GM12872 (cell line): ENCODE data around the gene PHIP.

Experiments used
- TF ChIP-seq, protein P1 (sequence below): IDR thresholded peaks from 3 replicates; pipeline ENCODE4 v1.5.1; 2011; ENCODE audit warnings: low read depth, mild to moderate bottlenecking, low read length, moderate library complexity; ENCODE audit not compliant: insufficient read depth

PHIP gene

DNA sequence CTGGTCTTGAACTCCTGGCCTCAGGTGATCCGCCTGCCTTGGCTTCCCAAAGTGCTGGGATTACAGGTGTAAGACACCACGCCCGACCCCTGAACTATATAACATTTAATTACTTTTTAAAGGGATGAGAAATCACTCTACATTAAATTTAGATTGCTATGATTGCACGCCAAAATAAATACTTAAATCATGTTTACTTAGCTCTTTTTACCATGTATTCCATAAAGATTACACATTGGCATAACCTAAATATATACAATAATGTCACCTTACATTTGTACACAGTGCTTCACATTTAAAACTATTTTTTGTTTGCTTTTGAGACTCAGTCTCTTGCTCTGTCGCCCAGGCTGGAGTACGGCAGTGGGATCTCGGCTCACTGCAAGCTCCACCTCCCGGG, 124.3 kb downstream of the PHIP start:
- TF ChIP-seq, protein P1, sequence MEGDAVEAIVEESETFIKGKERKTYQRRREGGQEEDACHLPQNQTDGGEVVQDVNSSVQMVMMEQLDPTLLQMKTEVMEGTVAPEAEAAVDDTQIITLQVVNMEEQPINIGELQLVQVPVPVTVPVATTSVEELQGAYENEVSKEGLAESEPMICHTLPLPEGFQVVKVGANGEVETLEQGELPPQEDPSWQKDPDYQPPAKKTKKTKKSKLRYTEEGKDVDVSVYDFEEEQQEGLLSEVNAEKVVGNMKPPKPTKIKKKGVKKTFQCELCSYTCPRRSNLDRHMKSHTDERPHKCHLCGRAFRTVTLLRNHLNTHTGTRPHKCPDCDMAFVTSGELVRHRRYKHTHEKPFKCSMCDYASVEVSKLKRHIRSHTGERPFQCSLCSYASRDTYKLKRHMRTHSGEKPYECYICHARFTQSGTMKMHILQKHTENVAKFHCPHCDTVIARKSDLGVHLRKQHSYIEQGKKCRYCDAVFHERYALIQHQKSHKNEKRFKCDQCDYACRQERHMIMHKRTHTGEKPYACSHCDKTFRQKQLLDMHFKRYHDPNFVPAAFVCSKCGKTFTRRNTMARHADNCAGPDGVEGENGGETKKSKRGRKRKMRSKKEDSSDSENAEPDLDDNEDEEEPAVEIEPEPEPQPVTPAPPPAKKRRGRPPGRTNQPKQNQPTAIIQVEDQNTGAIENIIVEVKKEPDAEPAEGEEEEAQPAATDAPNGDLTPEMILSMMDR = no peak

DNA sequence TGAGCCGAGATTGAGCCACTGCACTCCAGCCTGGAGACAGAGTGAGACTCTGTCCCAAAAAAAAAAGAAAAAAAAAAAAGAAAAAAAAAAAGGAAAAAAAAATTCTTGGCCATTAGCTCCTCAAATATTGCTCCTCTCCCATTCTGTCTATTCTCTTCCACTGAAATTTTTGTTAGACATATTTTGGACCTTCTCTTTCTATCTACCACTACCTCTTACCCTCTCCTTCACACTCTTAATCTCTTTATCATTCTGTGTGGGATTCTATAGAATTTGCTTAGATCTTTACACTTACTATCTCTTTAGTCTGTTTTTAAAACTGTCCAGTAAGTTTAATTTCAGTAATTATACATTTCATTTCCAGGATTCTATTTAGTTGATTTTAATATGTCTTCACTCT, 125.7 kb downstream of the PHIP start:
- TF ChIP-seq, protein P1 = no peak

- TF ChIP-seq, protein P1 = no peak
Measured at GRCh38 chr6:78948785-78949184, 129.3 kb downstream of the PHIP start.

- TF ChIP-seq, protein P1 = no peak
Measured at GRCh38 chr6:78947962-78948361, 130.1 kb downstream of the PHIP start.

- TF ChIP-seq, protein P1 = no peak
Measured at GRCh38 chr6:78947529-78947928, 130.5 kb downstream of the PHIP start.

DNA sequence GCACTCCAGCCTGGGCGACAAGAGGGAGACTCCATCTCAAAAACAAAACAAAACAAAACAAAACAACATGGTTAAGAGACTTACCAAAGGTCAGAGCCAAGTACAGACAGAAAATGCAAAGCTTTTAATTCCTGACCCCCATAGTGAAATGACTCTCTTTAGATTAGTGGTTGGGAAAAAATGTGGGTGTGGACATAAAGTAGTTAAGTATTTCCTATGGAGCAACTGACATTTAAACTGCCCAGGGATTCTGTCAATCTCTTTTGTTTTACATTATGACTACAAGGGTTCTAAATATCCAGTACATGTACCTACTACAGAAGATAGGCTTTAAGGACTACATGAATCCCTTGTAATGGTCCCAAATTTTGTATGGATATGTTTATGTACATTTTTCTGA, 135.6 kb downstream of the PHIP start:
- TF ChIP-seq, protein P1 = no peak

- TF ChIP-seq, protein P1 = no peak
Measured at GRCh38 chr6:78936515-78936914, 141.5 kb downstream of the PHIP start.

DNA sequence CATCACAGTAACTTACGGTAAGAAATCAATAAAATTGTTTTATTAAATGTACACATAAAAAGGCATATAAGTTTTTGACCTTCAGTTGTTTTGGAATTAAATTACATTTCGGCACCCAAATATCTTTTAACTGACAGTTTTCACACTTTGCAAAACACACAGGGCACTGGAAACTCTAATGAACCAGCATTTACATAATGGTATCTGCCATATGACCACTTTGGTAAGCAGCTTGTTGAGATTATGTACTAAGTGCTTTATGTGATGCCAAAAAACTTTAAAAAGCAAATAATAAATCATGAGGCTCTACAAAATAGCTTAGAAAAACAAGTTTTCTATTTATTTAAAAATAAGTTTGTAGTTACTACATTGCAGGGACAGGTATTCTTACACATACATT, 142.5 kb downstream of the PHIP start:
- TF ChIP-seq, protein P1 = no peak
